Calu3 (cell line): ENCODE data around the gene FOXR1. TPM values are rescaled to one million over a fixed set of nuclear protein-coding genes. Genes with fewer than 3 reads are reported as not detected.

Experiments
- BruUV-seq: library from RNA; stranded (reverse); fragments of 400-500 nt; replicated peaks from 2 replicates; lab custom pipeline; 2021; lab: Mats Ljungman, UMichigan
- CTCF ChIA-PET: fragments of 300-600 bp; sonication (Branson Sonifier 250); formaldehyde crosslinking; loops from one replicate; lab custom pipeline; 2022; ENCODE audit warnings: antibody characterized with exemption; lab: Charles Lee
- DNase-seq: peaks from one replicate; pipeline ENCODE4 v3.0.0; 2022
- H3K27ac Mint-ChIP-seq: one replicate; pipeline ENCODE4 v1.8.0; 2022; ENCODE audit warnings: mixed read lengths; ENCODE audit not compliant: unreplicated experiment
- H3K27me3 Mint-ChIP-seq: one replicate; pipeline ENCODE4 v1.8.0; 2022; ENCODE audit warnings: mixed read lengths; ENCODE audit not compliant: unreplicated experiment
- H3K36me3 Mint-ChIP-seq: one replicate; pipeline ENCODE4 v1.8.0; 2022; ENCODE audit warnings: mild to moderate bottlenecking, moderate library complexity, mixed read lengths; ENCODE audit not compliant: insufficient read depth, unreplicated experiment
- H3K4me1 Mint-ChIP-seq: one replicate; pipeline ENCODE4 v1.8.0; 2022; ENCODE audit warnings: mild to moderate bottlenecking, low read depth, mixed read lengths; ENCODE audit not compliant: unreplicated experiment
- H3K4me3 Mint-ChIP-seq: one replicate; pipeline ENCODE4 v1.8.0; 2022; ENCODE audit warnings: mild to moderate bottlenecking, low read depth, moderate library complexity, mixed read lengths; ENCODE audit not compliant: unreplicated experiment
- H3K9me3 Mint-ChIP-seq: one replicate; pipeline ENCODE4 v1.8.0; 2022; ENCODE audit warnings: low read depth, mixed read lengths; ENCODE audit not compliant: unreplicated experiment
- intact Hi-C: fragments of 100-400 bp; cut with micrococcal nuclease; formaldehyde crosslinking; loops from one replicate; pipeline ENCODE4 v1.10.0; 2022; ENCODE audit not compliant: unreplicated experiment
- microRNA-seq: library from miRNA; unstranded; fragments of <30 nt; microRNA quantifications from one replicate; pipeline ENCODE4 v1.2.0, GENCODE V29; 2022
- total RNA-seq: library from RNA; stranded (reverse); gene quantifications from 2 replicates; pipeline ENCODE4 v1.2.3, GENCODE V29; 2022
- TF ChIP-seq, protein P1 (sequence below): fragments of 200-600 bp; IDR thresholded peaks from one replicate; pipeline ENCODE4 v1.8.0; 2022; ENCODE audit warnings: antibody characterized with exemption; ENCODE audit not compliant: unreplicated experiment

The FOXR1 gene
- total RNA-seq, 1 experiment from 2014 or later, result not detected

DNA sequence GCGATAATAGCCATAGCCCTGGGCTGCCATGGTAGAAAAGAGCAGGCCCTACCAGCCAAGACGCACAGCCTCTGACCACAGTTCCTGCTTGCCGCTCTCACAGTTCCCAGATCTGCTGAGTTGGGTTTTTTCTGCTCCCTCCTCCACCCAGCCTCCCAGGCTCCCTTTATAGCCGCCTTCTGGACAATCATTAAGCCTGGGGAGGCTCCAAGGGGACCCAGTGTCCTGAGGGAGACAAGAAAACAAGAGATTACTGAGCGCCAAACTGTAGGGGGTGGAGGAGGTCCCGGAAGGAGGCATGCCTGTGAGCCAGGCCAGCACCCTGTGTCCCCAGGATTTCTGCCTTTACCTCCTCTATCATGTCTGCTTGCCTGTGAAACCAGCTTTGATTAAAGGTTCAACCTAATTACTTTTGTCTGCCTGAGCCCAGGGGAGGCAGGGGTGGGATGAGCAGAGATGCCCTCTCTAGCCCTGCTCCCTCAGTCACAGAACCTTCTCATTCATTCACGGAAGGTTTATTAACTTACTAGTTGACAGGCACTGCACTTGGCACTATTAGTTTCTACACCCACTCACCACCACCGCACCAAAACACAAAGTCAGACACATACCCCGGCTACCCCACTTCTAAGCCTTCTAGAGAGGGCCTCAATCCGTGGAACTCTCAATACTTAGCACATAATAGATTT lies 57.9 kb downstream of the FOXR1 start:
- TSS peak; percentile 24 for BruUV-seq
- CTCF ChIA-PET, result interaction anchor here (0.6 kb wide), 1 partner anchor 220 kb away, joined by 6 read pairs; no protein-coding TSS in a partner anchor
- peaks cover 24% of the 10 kb centered on the region for H3K4me1 Mint-ChIP-seq
- intact Hi-C loops, result no loop called here
- H3K9me3 Mint-ChIP-seq, result no peaks in the 10 kb centered on the region
- peak overlapping the region; percentile 50 for H3K27ac Mint-ChIP-seq
- DNase-seq, result peak; percentile 61
- peaks cover 22% of the 10 kb centered on the region for H3K36me3 Mint-ChIP-seq
- no peaks in the 10 kb centered on the region for H3K27me3 Mint-ChIP-seq
- TF ChIP-seq, protein P1, sequence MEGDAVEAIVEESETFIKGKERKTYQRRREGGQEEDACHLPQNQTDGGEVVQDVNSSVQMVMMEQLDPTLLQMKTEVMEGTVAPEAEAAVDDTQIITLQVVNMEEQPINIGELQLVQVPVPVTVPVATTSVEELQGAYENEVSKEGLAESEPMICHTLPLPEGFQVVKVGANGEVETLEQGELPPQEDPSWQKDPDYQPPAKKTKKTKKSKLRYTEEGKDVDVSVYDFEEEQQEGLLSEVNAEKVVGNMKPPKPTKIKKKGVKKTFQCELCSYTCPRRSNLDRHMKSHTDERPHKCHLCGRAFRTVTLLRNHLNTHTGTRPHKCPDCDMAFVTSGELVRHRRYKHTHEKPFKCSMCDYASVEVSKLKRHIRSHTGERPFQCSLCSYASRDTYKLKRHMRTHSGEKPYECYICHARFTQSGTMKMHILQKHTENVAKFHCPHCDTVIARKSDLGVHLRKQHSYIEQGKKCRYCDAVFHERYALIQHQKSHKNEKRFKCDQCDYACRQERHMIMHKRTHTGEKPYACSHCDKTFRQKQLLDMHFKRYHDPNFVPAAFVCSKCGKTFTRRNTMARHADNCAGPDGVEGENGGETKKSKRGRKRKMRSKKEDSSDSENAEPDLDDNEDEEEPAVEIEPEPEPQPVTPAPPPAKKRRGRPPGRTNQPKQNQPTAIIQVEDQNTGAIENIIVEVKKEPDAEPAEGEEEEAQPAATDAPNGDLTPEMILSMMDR, result no peak
- peak overlapping the region; percentile 76 for H3K4me3 Mint-ChIP-seq

DNA sequence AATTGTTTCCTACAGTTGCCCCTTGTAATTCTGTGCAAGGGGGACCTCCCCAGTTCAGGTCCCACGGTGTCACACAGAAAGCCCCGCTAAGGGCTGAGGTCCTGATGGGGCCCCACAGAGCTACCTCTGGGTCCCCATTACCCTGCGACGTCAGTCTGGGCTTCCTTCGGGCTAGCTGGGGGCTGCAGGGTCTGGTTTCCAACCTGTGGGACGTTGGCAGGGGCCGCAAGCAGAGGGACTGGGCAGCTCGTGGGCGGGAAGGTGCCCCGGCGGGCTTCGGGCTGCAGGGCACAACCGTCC lies 58.4 kb downstream of the FOXR1 start:
- H3K4me1 Mint-ChIP-seq, result peaks cover 24% of the 10 kb centered on the region
- H3K36me3 Mint-ChIP-seq, result peaks cover 21% of the 10 kb centered on the region
- no peaks in the 10 kb centered on the region for H3K27me3 Mint-ChIP-seq
- TF ChIP-seq, protein P1, result no peak
- intact Hi-C loops, result no loop called here
- CTCF ChIA-PET, result interaction anchor here (0.6 kb wide), 2 partner anchors 220 to 264 kb away, joined by 3 to 6 read pairs; no protein-coding TSS in a partner anchor
- H3K27ac Mint-ChIP-seq, result peak overlapping the region; percentile 50
- H3K4me3 Mint-ChIP-seq, result peak overlapping the region; percentile 76
- no peak for DNase-seq
- H3K9me3 Mint-ChIP-seq, result no peaks in the 10 kb centered on the region
- no TSS peak for BruUV-seq

DNA sequence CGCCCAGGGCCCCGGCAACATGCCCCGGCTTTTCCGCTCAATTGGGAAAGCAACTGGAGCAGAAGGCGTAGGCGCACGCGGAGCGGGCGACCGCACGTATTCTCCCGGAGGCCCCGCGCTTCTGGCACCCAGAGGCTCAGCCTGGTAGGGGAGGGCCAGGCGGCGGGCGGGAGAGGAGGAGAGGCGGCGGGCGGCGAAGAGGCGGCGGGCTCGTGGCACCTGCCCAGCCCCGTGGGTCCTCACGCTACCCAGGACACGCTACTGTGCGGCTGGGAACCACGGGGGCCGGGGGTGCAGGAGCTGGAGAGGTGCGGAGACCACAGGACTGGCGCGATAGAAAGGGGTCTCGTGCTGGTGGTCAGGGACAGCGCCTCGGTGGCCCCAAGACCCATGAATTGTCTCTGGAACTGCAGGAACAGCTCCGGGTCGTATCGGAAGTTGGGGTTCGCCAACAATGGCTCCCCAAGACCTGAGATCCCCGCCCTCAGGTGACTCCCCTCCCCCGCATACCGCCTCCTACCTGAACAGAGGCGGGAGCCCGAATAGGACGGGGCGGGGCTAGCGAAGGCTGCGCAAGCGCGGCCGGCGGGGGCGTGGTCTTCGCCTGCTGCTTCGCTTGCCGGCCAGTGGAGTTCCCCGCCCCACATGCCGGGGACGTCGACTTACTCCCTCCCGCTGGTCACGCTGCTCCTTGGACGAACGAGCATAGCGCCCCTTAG lies 58.9 kb downstream of the FOXR1 start, which contains the start of gene SLC37A4:
Gene SLC37A4 (minus strand): TSS at position 549 of the 719 bp plus-strand sequence.
- Mint-ChIP-seq H3K4me1 (peaks cover 24% of the 10 kb centered on the region), H3K36me3 (peaks cover 18% of the 10 kb centered on the region), H3K9me3 (no peaks in the 10 kb centered on the region), H3K4me3 (peak within 1 kb of the TSS; percentile 76), H3K27me3 (no peaks in the 10 kb centered on the region), H3K27ac (peak within 1 kb of the TSS; percentile 50)
- TF ChIP-seq, protein P1, result peak; percentile 61
- no TSS peak for BruUV-seq
- DNase-seq, result peak; percentile 97
- intact Hi-C loops, result no loop called here
- CTCF ChIA-PET, result interaction anchor here (0.6 to 1.3 kb wide), 2 partner anchors 11 to 264 kb away, joined by 3 to 4 read pairs; no protein-coding TSS in a partner anchor

Small RNAs within 50 kb of the gene (microRNA-seq; reads per million reads assigned to microRNA genes)
- not detected for gene MIR3656

Other genes starting within 250 kb of the FOXR1 start
- gene DDX6, start 180.6 kb upstream of the FOXR1 start, total RNA-seq, result 82.4 and 84.3 TPM in 2 replicates
- gene CXCR5, start 87.9 kb upstream of the FOXR1 start, total RNA-seq, result not detected in 2 replicates
- 57.9 and 68.4 TPM in 2 replicates for gene BCL9L, start 45.8 kb upstream of the FOXR1 start, total RNA-seq
- gene UPK2, start 15.5 kb upstream of the FOXR1 start, total RNA-seq, result 3.5 and 5.2 TPM in 2 replicates
- 43.0 and 46.9 TPM in 2 replicates for gene CENATAC, start 26.4 kb downstream of the FOXR1 start, total RNA-seq
- 471 and 510 TPM in 2 replicates for gene RPS25, start 46.6 kb downstream of the FOXR1 start, total RNA-seq
- 42.0 and 43.9 TPM in 2 replicates for gene TRAPPC4, start 47.0 kb downstream of the FOXR1 start, total RNA-seq
- gene SLC37A4, start 59.1 kb downstream of the FOXR1 start, total RNA-seq, result 21.2 and 24.6 TPM in 2 replicates
- gene HYOU1, start 85.4 kb downstream of the FOXR1 start, total RNA-seq, result 180 and 181 TPM in 2 replicates
- 15.1 and 15.8 TPM in 2 replicates for gene VPS11, start 96.1 kb downstream of the FOXR1 start, total RNA-seq
- 35.2 and 39.6 TPM in 2 replicates for gene HMBS, start 113.1 kb downstream of the FOXR1 start, total RNA-seq
- gene DPAGT1, start 130.1 kb downstream of the FOXR1 start, total RNA-seq, result 46.7 and 47.6 TPM in 2 replicates
- 7.8 and 9.5 TPM in 2 replicates for gene C2CD2L, start 135.6 kb downstream of the FOXR1 start, total RNA-seq
- gene HINFP, start 149.8 kb downstream of the FOXR1 start, total RNA-seq, result 21.8 and 22.6 TPM in 2 replicates
- not detected in 2 replicates for gene ABCG4, start 177.3 kb downstream of the FOXR1 start, total RNA-seq
- gene NLRX1, start 197.0 kb downstream of the FOXR1 start, total RNA-seq, result 5.5 and 6.7 TPM in 2 replicates
- gene NHERF4, start 213.7 kb downstream of the FOXR1 start, total RNA-seq, result 0.15 TPM in 1 of 2 replicates, not detected in the other
- gene CBL, start 234.6 kb downstream of the FOXR1 start, total RNA-seq, result 14.2 and 15.9 TPM in 2 replicates